ENCODE results near the gene PCYT2. TPM values are rescaled to one million over a fixed set of nuclear protein-coding genes. Genes with fewer than 3 reads are reported as not detected.
A peak's percentile ranks its signal among the peaks of the same experiment; 100 is the strongest.

The PCYT2 gene
- total RNA-seq, 1 donor from 2014 or later = 28.4 TPM

- no peak for DNase-seq
- intact Hi-C loops (cut with micrococcal nuclease) = no loop called here
- no peak for ATAC-seq
Observed at GRCh38 chr17:81888988-81889595, 22.1 kb downstream of the PCYT2 start.

- no peak for DNase-seq
- intact Hi-C loops (cut with micrococcal nuclease) = no loop called here
- ATAC-seq = no peak
Observed at GRCh38 chr17:81888105-81888987, 22.9 kb downstream of the PCYT2 start.

DNA sequence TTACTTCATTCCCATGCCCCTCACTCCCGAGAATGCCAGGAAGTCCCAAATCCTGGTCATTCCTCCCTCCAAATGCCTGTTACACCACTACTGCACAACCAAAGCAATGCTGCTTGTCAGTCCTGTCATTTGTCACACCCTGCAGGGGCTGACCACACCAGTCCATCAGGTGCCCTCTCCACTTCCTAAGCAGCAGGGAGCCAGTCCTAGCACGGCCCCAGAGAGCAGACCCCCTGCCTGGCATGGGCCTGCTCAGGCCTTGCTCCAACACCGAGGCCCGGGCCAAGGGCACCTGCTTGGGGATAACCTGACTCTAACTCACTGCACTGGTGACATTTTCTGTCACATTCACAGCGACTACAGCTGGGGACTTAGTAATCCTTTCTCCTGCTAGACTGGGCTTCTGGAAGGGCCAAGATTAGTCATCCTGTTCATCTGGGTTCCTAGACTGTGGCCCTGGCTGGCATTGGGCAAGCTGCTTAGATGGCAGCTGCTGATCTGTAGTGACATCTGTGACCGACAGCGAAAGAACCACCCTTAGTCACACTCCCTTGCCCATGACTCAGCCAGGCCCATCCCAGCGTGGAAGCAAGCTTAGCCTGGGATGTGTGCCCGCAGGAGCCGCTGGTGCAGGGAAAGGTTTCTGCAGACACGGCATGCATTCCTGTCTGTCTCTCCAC is 25.2 kb downstream of the PCYT2 start:
- DNase-seq = no peak
- no peak for ATAC-seq
- intact Hi-C loops (cut with micrococcal nuclease) = no loop called here

GRCh38 chr17:81885454-81885853 is 25.7 kb downstream of the PCYT2 start:
- ATAC-seq (no peak), DNase-seq (no peak)
- intact Hi-C loops (cut with micrococcal nuclease) = no loop called here

DNA sequence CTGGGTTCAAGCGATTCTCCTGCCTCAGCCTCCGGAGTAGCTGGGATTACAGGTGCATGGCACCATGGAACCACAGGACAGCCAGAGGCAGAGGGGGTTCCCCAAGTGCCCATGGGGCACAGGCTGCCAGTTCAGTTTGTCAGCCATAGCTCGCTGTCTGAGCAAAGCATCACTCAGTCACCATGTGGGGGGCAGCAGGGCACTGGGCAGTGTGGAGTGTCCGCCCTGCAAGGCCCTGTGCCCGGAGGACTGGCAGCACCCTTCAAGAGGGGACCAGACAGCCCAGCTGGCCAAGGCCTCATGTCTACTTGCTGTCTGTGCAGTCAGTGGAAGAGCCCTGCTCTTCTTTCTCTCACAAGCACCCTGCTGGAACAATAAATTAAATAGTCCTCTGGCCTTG is 26.2 kb downstream of the PCYT2 start:
- DNase-seq (no peak), ATAC-seq (no peak)
- intact Hi-C loops (cut with micrococcal nuclease) = no loop called here

GRCh38 chr17:81884520-81884919 is 26.7 kb downstream of the PCYT2 start:
- no peak for DNase-seq
- peak; percentile 46 for ATAC-seq
- intact Hi-C loops (cut with micrococcal nuclease) = no loop called here

DNA sequence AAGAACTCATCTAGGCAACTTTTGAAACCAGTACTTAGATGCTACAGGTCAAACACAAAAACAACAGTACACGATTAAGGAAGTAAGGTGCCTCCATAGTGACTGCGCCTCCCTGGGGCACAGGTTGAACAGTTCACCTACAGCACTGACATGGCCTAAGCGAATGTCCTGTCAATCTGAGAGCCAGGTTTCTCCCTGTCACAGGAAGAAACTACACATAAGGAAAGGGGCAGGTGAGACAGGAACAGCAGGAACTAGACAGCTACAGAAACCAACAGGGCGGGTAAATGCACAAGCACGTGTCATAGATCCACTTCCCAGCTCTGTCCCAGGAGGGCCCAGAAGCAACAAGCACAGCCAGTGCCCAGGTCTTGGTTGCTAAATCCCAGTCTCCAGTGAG is 32.1 kb downstream of the PCYT2 start:
- DNase-seq (no peak), ATAC-seq (no peak)
- intact Hi-C loops (cut with micrococcal nuclease) = no loop called here

- DNase-seq (no peak), ATAC-seq (no peak)
- intact Hi-C loops (cut with micrococcal nuclease) = no loop called here
Observed at GRCh38 chr17:81878294-81878693, 32.9 kb downstream of the PCYT2 start.

GRCh38 chr17:81877569-81877968 is 33.6 kb downstream of the PCYT2 start:
- DNase-seq (no peak), ATAC-seq (no peak)
- intact Hi-C loops (cut with micrococcal nuclease) = no loop called here

DNA sequence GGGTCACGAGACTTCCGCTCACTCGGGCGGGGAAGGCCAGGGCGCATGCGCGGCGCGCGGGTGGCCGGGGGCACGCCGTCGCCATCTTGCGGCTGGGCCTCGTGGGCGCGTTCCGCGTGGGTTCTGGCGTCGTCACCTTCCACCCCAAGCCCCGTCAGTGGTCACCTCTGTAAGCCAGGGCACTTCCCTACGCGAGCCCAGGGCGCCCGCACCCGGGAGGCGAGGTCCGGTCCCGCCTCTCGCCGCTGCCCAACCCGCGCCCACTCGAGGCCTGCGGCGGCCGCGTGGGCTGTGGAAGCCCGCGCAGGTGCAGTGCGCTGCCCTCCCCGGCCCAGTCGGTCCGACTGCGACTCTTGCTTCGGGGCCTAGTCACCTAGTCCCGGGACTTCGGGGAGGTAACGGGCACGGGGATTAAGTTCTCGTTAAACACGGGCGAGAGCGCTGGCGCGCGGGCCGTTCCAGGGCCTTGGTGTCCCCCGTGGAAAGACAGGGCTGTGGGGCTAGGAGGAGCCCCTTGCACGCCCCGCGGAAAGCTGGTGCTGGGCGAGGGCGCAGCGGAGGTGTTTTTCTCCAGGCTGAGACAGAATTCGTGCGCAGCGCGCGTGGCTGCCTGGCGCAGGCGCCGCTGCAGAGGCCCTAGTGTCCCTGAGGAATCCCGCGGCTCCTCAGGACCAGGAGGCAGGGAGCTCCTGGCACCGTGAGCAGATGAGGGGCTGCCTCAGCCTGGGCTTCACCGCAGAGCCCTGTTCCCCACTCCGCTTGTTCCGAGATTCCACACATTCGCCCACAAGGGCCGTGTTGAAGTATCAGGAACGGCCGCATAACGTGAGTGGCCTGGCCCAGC is 39.6 kb downstream of the PCYT2 start:
- ATAC-seq (peak; percentile 53), DNase-seq (peak; percentile 98)
- intact Hi-C loops (cut with micrococcal nuclease) = no loop called here

DNA sequence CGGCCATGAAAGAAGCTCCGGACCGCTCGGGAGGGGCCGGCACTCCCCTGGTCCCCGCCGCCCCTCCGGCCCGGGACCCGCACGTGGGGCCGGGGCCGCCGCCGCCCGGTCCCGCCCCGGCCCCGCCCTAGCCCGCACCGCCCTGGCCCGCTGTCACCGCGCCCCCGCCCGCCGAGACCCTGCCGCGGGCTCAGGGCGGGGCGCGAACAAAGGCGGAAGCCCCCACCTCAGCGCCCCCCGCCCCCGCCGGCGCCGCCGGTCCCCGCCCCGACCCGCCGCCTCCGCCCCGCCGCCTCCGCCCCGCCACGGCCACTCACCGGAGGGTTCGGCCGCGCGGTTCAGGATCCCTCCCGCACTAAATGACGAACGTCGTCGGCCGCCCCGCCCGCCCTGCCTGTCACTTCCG is 40.2 kb downstream of the PCYT2 start, which contains the start of gene ARHGDIA:
Gene ARHGDIA, minus strand, starts transcription at position 357 of the 406 bp plus-strand sequence. CDS start 1,407 bp downstream, outside the sequence.
- ATAC-seq = peak; percentile 75
- no peak for DNase-seq
- intact Hi-C loops (cut with micrococcal nuclease) = no loop called here

DNA sequence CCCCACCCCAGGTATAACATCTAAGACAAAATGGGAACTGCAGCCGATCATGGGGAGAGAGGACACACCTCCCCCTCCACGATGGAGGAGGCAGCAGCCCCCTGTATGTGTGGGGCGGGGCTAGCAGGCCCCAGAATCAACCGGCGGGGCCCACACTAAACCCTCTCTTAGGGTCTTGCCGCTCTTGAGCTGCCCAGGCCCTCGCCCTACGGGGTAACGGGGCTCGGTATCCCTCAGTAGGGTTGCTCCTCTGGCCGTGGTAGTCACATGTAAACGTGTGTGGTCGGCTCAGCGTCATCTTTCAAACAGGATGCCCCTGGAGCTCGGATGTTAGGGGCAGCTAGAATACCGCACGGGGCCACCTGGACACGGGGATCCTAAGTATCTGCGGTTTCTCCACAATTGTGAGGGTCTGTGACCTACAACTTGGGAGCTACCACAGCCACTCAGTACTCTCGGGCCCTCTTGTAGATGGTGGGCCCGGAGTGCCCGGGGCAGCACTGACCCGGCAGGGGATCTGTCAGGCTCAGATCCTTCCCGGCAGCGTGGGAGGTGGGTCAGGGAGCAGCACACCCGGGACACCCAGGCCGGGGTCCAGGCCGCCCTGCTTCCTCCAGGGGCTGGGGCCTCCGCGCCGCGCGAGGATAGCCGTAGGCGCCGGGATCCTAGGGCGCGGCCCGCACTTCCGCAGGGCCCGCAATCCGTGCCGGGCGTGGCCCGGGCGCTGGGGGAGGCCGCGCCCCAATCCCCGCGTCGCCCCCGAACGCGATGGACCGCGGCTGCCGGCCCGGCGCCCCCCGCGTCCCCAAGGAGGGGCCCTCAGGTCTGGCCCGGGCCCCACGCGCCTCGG is 40.8 kb downstream of the PCYT2 start:
- intact Hi-C loops (cut with micrococcal nuclease) = no loop called here
- DNase-seq (peak; percentile 64), ATAC-seq (peak; percentile 2)

DNA sequence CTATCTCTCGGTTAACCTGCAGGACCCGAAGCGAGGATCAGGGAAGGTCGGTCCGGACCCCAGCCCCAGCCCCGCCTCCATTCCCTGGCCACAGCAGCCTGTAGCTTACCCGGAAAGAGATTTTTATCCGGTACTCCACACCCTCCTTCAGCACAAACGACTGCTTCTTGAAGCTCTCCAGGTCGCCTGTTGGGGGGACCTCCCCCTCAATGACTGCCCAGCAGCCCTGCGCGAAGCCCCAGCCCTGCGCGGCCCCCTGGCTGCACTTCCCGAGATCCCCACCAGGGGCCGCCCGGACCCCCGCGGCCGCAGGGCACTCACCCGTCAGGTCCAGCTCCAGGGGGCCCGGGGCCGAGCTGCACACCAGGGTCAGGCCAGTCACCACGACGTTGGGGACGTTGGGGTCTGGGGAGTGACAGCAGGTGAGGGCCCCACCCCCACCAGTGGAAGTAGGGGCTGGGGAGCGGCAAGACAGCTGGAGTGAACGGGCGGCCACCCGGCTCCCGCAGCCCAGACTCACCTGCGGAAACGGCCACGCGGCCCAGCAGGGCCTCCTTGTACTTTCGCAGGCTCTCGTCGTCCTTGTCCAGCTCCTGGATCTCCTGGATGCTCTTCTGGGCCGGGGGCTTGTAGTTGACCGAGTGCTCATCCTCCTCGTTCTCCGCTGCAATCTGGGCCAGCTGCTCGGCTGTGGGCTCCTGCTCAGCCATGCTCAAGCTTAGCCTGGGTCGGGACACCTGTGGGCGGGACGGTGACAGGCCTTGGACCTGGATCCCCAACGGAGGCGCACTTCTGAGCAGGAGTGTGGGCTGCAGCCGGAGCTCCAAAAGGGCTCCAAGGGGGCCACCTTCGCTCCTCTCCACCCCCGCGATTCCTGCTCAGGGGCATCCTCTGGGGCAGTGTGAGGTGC is 41.7 kb downstream of the PCYT2 start:
- ATAC-seq (peak; percentile 23), DNase-seq (peak; percentile 65)
- intact Hi-C loops (cut with micrococcal nuclease) = no loop called here

DNA sequence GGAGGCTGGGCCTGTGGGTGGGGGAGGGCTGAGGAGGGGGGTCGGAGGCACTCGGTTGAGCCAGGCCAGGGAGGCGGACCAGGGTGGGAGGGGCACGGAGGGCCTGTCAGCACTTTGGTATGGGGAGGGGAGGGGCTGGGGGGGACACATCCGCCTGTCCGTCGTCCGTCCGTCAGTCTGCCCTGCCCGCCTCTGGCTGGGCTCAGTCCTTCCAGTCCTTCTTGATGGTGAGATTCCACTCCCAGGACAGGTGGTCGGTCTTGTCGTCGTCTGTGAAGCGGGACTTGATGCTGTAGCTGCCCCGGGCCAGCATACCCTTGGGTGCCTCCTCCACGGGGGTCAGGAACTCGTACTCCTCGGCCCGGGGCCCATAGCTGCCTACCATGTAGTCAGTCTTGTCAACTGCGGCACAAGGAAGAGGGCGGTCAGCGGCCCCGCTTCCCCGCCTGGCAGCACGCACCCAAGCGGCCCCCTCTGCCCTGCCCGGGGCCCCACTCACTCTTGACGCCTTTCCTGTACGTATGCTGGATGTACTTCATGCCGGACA is 42.5 kb downstream of the PCYT2 start:
- DNase-seq = peak; percentile 49
- peak; percentile 0 for ATAC-seq
- intact Hi-C loops (cut with micrococcal nuclease) = no loop called here

DNA sequence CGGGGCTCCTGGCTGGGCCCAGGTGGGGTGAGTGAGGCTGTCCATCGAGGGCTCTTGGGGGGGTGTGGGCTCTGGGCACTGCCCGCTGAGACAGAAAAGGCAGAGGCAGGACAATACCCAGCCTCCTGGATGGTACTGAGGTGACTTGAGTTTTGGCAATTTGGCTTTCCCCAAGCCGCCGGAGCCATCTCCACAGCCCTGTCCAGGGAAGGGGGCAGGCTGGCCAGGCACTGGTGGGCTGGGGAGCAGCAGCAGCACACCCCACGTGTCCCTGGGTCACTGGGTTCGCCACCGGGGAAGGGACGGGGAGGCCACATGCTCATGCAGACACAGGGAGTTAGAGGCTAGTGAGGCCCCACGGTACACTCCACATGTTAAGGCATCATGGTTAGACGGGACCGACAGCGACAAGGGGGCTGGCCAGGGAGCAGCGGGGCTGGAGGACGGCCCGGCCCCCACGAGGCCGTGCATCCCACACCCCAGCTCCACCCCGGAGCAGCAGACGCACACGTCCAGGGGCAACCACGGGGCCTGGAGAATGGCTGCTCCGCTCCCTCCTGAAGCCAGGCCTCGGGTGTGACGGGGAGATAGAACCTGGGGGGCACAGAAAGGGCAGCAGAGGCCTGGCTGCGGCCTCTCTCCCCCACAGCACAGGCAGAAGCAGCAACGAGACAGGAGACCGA is 43.1 kb downstream of the PCYT2 start:
- DNase-seq (no peak), ATAC-seq (no peak)
- intact Hi-C loops (cut with micrococcal nuclease) = no loop called here

DNA sequence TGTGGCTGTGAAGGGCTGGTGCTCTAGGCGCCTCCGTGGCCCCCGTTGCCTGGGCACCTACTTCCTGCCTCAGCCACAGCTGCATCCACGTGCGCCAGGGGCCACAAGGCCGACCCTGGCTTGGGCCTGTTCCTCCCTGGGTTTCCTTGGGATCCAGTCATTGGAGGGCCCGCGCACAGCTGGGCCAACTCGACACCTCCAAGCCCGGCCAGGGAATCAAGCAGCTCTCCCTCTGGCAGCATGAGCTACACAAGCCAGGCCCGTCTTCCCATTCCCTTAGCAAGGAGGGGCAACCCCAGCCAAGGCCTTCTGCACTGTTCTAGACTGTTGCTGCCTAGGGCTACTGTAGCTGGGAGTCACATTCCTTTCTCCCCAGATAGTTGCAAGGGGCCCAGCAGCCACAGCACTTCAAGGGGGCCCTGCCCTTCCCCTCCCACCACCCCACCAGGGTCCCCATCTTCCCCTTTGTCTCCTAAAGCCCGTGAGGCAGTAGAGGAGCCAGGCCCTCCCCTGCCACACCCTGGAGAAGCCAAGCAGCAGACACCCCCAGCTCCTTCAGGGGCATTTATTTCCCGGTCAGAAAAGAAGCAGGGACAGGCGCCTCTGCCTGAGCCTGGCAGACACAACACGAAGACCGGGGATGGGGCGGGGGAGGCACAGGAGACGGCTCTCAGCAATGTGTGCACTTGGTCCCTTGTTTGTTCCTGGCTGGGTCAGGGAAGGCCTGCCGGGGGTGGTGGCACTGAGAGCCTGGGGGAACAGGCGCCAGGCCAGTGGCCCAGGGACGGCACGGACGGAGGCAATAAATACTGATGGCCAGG is 43.8 kb downstream of the PCYT2 start:
- intact Hi-C loops (cut with micrococcal nuclease) = no loop called here
- ATAC-seq (no peak), DNase-seq (peak; percentile 59)

Measured in left ventricle myocardium superior (tissue), 1 donor.